Esophagus muscularis mucosa (tissue), 4 donors: ENCODE data around the gene PXMP4. TPM values are rescaled to one million over a fixed set of nuclear protein-coding genes. Genes with fewer than 3 reads are reported as not detected.
"Not testable (repeated sequence)": the region's sequence is repeated elsewhere in the genome, so short reads cannot be mapped to it uniquely, and the experiment has no call there.

Experiments
- DNase-seq: peaks from one replicate; pipeline ENCODE4 v3.0.0-alpha.2; 2017; ENCODE audit errors: extremely low spot score
- H3K27ac ChIP-seq, 4 donors: fragments of 200-600 bp; sonication (generic); replicated peaks in 1 of 4; 1 replicate in 3 of 4; 2 replicates in 1 of 4; pipeline ENCODE4 v1.5.1; 2016 to 2019; ENCODE audit warnings: mild to moderate bottlenecking in 1 of 4
- H3K27me3 ChIP-seq, 4 donors: fragments of 200-600 bp; sonication (generic); one replicate each; pipeline versions ENCODE4 v1.5.1 to v1.6.0; 2016 to 2019
- H3K36me3 ChIP-seq, 4 donors: fragments of 200-600 bp; sonication (generic); one replicate each; pipeline ENCODE4 v1.5.1; 2016 to 2019
- H3K4me1 ChIP-seq, 4 donors: fragments of 200-600 bp; sonication (generic); one replicate each; pipeline ENCODE4 v1.5.1; 2016 to 2019
- H3K4me3 ChIP-seq, 4 donors: fragments of 200-600 bp; sonication (generic); 1 replicate in 2 of 4; 2 replicates in 2 of 4; pipeline ENCODE4 v1.5.1; 2016 to 2019; ENCODE audit warnings: mild to moderate bottlenecking in 4 of 4, moderate library complexity in 1 of 4
- H3K9me3 ChIP-seq, 4 donors: fragments of 200-600 bp; sonication (generic); 1 replicate in 3 of 4; 2 replicates in 1 of 4; pipeline ENCODE4 v1.5.1; 2016 to 2019
- EP300 ChIP-seq: sonication (generic); formaldehyde crosslinking; IDR thresholded peaks from one replicate; pipeline ENCODE4 v1.6.1; 2017; ENCODE audit warnings: antibody characterized with exemption
- POLR2A ChIP-seq: fragments of 450-650 bp; IDR thresholded peaks from one replicate; pipeline ENCODE4 v1.6.1; 2017; ENCODE audit warnings: antibody characterized with exemption, moderate library complexity, mild to moderate bottlenecking, low read depth
- POLR2AphosphoS5 ChIP-seq, 2 donors: sonication (generic); formaldehyde crosslinking; IDR thresholded peaks; one replicate each; pipeline ENCODE4 v1.6.1; 2017; ENCODE audit warnings: antibody characterized with exemption in 2 of 2
- WGBS: methylation state at CpG from one replicate; pipeline ENCODE4 v1.1.5; 2018; 5-methylcytosine and 5-hydroxymethylcytosine counted together
- intact Hi-C: fragments of 100-400 bp; cut with DNase I; formaldehyde crosslinking; loops from one replicate; pipeline ENCODE4 v1.15.1; 2023
- total RNA-seq, 4 donors: library from RNA; depleted of rRNA; stranded (reverse); fragments of >200 nt; gene quantifications; one replicate each; pipeline versions ENCODE4 v1.1.0 to v1.2.1, GENCODE V29; 2016
- TF ChIP-seq, protein P1 (sequence below), 3 experiments: fragments of 200-600 bp in 2 of 3; fragments of 450-650 bp in 1 of 3; sonication (generic) in 2 of 3; IDR thresholded peaks; one replicate each; pipeline ENCODE4 v1.5.1; 2017 to 2019; ENCODE audit warnings: antibody characterized with exemption in 3 of 3, mild to moderate bottlenecking in 2 of 3, moderate library complexity in 1 of 3

The PXMP4 gene
- total RNA-seq, 4 donors from 2014 or later = 4.5 to 13.0 (median 9.2) TPM

DNA sequence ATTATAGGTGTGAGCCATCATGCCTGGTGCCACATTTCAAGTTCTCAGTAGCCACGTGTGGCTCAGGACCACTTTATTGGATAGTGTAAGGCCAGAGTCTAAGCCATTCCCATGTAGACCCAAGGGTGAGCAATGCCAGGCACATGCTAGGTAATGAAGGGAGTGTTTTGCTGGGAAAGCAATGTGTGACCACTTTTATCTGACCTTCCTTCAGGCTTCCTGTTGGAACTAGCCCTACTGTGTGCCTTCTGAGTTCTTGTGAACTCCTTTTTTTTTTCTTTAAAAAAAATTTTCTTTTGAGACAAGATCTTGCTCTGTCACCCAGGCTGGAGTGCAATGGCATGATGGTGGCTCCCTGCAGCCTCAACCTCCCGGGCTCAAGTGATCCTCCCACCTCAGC is 45.0 kb upstream of the PXMP4 start:
- H3K27me3 ChIP-seq = no peaks in the 10 kb centered on the region
- TF ChIP-seq, protein P1, sequence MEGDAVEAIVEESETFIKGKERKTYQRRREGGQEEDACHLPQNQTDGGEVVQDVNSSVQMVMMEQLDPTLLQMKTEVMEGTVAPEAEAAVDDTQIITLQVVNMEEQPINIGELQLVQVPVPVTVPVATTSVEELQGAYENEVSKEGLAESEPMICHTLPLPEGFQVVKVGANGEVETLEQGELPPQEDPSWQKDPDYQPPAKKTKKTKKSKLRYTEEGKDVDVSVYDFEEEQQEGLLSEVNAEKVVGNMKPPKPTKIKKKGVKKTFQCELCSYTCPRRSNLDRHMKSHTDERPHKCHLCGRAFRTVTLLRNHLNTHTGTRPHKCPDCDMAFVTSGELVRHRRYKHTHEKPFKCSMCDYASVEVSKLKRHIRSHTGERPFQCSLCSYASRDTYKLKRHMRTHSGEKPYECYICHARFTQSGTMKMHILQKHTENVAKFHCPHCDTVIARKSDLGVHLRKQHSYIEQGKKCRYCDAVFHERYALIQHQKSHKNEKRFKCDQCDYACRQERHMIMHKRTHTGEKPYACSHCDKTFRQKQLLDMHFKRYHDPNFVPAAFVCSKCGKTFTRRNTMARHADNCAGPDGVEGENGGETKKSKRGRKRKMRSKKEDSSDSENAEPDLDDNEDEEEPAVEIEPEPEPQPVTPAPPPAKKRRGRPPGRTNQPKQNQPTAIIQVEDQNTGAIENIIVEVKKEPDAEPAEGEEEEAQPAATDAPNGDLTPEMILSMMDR (IDR thresholded peaks at IDR 0.05) = no peak
- 100% methylated on average over 1 of the region's 2 CpGs for WGBS
- no peak overlapping the region for H3K27ac ChIP-seq
- no peaks in the 10 kb centered on the region for H3K4me1 ChIP-seq
- H3K9me3 ChIP-seq = no peaks in the 10 kb centered on the region
- intact Hi-C loops = no loop called here
- H3K36me3 ChIP-seq = peaks cover 12 to 67% (median 37%) of the 10 kb centered on the region in 4 donors
- H3K4me3 ChIP-seq = no peak overlapping the region
- no peak for DNase-seq

DNA sequence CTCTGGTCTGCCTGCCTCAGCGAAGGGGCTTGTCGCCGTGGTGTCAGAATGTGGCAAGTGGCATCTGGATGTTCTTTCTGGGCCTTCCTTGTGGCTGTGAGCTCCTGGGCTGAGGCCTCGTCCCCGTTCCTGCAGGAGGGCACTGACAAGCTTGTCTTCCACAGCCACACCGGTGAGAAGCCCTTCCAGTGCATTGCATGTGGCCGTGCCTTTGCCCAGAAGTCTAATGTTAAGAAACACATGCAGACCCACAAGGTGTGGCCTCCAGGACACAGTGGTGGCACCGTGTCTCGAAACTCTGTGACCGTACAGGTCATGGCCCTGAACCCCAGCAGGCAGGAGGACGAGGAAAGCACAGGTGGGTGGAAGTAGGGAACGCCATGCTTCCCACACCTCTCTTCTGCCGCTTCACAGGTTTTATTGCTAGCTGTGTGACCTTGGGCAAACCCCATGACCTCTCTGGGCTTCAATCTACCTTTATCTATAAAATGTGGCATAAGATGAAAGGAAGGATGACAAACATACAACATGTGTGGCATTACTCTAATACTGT is 41.7 kb upstream of the PXMP4 start:
- no peaks in the 10 kb centered on the region for H3K27me3 ChIP-seq
- H3K4me1 ChIP-seq = no peaks in the 10 kb centered on the region
- intact Hi-C loops = no loop called here
- H3K4me3 ChIP-seq = no peak overlapping the region
- peaks cover 25 to 67% (median 40%) of the 10 kb centered on the region in 4 donors for H3K36me3 ChIP-seq
- no peak overlapping the region for H3K27ac ChIP-seq
- peaks cover 0 to 11% (median 6%) of the 10 kb centered on the region in 4 donors for H3K9me3 ChIP-seq
- no peak for DNase-seq
- TF ChIP-seq POLR2A = no peak
- TF ChIP-seq POLR2AphosphoS5 (IDR thresholded peaks at IDR 0.05) = no peak
- TF ChIP-seq, protein P1 (IDR thresholded peaks at IDR 0.05) = no peak
- no peak for TF ChIP-seq EP300
- WGBS = 100% methylated on average over 3 of the region's 13 CpGs

DNA sequence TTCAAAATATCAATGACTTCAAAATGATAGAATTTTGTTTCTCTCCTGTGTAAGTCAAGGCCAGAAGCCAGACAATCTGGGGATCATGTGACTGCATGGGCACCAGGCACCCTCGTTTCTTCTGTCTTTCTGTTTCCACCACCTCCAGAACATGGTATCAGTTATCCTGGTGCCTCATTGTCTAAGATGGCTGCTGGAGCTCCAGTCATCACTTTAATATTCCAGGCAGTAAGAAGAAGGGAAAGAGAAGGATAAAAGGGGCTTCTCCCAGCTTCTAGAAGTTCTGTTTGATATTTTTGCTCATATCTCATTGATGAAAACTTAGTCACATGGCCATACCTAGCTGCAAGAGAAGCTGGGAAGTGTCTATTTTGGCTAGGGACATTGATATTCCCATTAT is 37.3 kb upstream of the PXMP4 start:
- H3K27me3 ChIP-seq = no peaks in the 10 kb centered on the region
- intact Hi-C loops = no loop called here
- H3K9me3 ChIP-seq = peaks cover 0 to 11% (median 6%) of the 10 kb centered on the region in 4 donors
- peaks cover 32 to 83% (median 59%) of the 10 kb centered on the region in 4 donors for H3K36me3 ChIP-seq
- no peak overlapping the region for H3K27ac ChIP-seq
- WGBS = 95% methylated on average over 1 of the region's 1 CpG
- no peak for DNase-seq
- TF ChIP-seq POLR2A (no peak), POLR2AphosphoS5 (IDR thresholded peaks at IDR 0.05) (no peak)
- H3K4me3 ChIP-seq = no peak overlapping the region
- H3K4me1 ChIP-seq = no peaks in the 10 kb centered on the region

DNA sequence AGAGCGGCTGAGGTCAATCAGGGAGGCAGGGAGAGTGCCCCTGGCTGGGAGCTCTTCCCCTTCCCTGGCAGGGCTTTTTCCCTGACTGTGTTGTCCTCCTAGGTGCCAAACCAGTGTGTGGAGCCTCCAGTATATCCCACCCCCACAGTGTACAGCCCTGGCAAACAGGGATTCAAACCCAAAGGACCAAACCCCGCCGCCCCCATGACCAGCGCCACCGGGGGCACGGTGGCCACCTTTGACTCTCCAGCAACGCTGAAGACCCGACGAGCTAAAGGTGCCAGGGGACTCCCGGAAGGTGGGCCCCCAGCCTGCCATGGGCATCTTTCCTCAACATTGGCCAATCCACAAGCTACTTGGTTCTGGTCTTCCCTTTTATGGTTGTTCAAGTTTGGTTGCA is 36.9 kb upstream of the PXMP4 start:
- WGBS = 98% methylated on average over 10 of the region's 10 CpGs

DNA sequence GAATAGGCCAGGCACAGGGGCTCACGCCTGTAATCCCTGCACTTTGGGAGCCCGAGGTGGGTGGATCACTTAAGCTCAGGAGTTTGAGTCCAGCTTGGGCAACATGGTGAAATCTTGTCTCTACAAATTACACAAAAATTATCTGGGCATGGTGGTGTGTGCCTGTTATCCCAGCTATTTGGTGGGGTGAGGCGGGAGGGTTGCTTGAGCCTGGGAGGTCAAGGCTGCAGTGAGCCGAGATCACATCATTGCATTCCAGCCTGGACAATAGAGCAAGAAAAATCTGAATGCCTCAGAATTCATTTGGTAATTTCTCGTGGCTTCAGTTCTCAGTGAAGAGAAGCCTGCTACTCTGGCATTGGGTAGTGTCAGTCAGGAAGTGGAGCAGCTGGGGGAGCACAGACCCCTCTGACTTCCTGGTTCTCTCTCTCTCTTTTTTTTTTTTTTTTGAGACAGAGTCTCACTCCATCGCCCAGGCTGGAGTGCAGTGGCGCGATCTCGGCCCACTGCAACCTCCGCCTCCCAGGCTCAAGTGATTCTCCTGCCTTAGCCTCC is 35.9 kb upstream of the PXMP4 start:
- H3K27me3 ChIP-seq, DNase-seq, H3K4me1 ChIP-seq, H3K4me3 ChIP-seq, H3K27ac ChIP-seq, intact Hi-C loops: not testable (repeated sequence)
- 83% methylated on average over 10 of the region's 10 CpGs for WGBS
- peaks cover 0 to 11% (median 6%) of the 10 kb centered on the region in 4 donors for H3K9me3 ChIP-seq
- H3K36me3 ChIP-seq = peaks cover 39 to 87% (median 64%) of the 10 kb centered on the region in 4 donors

More for the DNA sequence above, 36.9 kb upstream of the PXMP4 start:
- H3K36me3 ChIP-seq = peaks cover 32 to 83% (median 59%) of the 10 kb centered on the region in 4 donors
- no peak overlapping the region for H3K27ac ChIP-seq
- peaks cover 0 to 11% (median 6%) of the 10 kb centered on the region in 4 donors for H3K9me3 ChIP-seq
- no peaks in the 10 kb centered on the region for H3K27me3 ChIP-seq
- intact Hi-C loops = no loop called here
- no peaks in the 10 kb centered on the region for H3K4me1 ChIP-seq
- no peak overlapping the region for H3K4me3 ChIP-seq
- TF ChIP-seq, protein P1 (IDR thresholded peaks at IDR 0.05) = no peak
- TF ChIP-seq EP300 (no peak), POLR2AphosphoS5 (IDR thresholded peaks at IDR 0.05) (no peak), POLR2A (no peak)
- no peak for DNase-seq

DNA sequence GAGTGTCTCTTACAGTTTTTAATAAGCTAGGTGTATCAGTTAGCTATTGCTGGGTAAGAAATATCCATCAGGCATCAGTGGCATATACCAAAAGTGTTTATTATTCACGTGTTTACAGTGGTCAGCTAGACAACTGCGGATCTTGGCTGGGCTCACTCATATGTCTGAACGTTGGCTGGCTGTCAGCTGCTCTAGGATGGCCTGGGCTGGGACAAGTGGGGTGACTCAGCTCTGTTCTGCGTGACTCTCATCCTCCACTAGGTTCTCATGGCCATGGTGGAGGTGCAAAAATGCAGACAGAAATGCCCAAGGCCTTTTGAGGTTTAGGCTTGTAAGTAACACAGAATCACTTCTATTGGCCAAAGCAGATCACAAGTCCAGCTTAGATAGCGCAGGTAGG is 33.7 kb upstream of the PXMP4 start:
- peaks cover 45 to 95% (median 73%) of the 10 kb centered on the region in 4 donors for H3K36me3 ChIP-seq
- 91% methylated on average over 5 of the region's 5 CpGs for WGBS

More for the DNA sequence above, 33.7 kb upstream of the PXMP4 start:
- TF ChIP-seq, protein P1 (IDR thresholded peaks at IDR 0.05) = no peak
- TF ChIP-seq POLR2AphosphoS5 (IDR thresholded peaks at IDR 0.05) = no peak
- TF ChIP-seq POLR2A = no peak
- TF ChIP-seq EP300 = no peak
- no peak overlapping the region for H3K4me3 ChIP-seq
- no peaks in the 10 kb centered on the region for H3K4me1 ChIP-seq
- no peaks in the 10 kb centered on the region for H3K27me3 ChIP-seq
- intact Hi-C loops = no loop called here
- peaks cover 0 to 11% (median 6%) of the 10 kb centered on the region in 4 donors for H3K9me3 ChIP-seq
- DNase-seq = no peak
- H3K27ac ChIP-seq = no peak overlapping the region
